ENCODE results near the gene SIPA1L2. TPM values are rescaled to one million over a fixed set of nuclear protein-coding genes. Genes with fewer than 3 reads are reported as not detected.

Gene SIPA1L2
- total RNA-seq, 1 experiment from 2014 or later = 3.4 TPM

DNA sequence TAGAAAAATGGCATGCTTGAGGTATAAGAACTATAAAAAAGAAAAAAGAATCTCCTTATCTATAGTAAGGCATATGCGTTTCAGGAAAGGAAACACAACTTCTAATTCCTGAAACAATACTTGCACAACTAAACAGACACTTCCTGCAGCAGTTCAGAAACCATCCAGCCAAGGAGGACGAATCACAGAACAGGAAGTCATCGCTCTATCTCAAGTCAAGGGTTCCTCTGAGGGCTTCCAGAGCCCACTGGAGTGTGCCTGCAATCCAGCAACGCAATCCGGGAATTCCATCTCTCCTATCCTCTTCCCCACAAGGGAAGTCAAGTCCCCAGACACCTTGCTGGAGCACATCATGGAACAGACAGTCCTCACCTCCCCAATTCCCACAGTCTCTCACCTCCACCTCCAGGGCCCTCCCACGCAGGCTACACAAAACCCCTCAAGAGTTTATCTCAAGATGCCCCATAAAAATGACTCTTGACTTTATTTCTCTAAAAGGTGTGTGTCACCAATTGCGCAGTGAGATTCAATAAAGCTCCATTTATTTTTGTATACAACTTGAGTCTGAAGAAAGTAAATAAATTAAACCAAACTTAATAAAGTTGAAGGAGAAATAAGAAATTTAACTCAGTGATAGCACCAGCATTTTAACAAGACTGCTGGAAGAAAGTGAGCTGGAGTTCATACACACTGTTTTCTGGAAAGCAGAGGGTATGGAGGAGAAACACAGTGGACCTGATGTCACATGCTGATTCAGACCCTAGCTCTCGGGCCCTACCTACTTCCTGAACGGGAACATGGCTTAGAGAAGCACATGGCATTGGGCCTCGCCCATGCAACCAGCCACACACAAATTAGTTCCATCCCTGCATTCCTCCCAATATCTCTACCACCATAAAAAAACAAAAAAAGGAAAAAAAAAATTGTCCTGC is 39.9 kb downstream of the SIPA1L2 start:
- Histone ChIP-seq H3K36me3 (ENCODE audit: insufficient read depth, low read length, poor library complexity, severe bottlenecking) (no peaks in the 10 kb centered on the region), H3K4me1 (ENCODE audit: insufficient read depth, low read length, poor library complexity, severe bottlenecking) (peaks cover 10% of the 10 kb centered on the region), H3K4me3 (ENCODE audit: low read depth, low read length, poor library complexity, severe bottlenecking) (no peak overlapping the region), H3K9me3 (ENCODE audit: low read depth, low read length, poor library complexity, severe bottlenecking) (no peaks in the 10 kb centered on the region), H3K27ac (ENCODE audit: low read depth, low read length, poor library complexity, severe bottlenecking) (no peak overlapping the region), H3K27me3 (replicated peaks; ENCODE audit: insufficient read depth, low read depth, low read length, poor library complexity) (no peaks in the 10 kb centered on the region)
- no peak for DNase-seq (ENCODE audit: low spot score)
- CTCF ChIA-PET = no interaction called here
- no TSS peak for BruUV-seq (replicated peaks)
- intact Hi-C loops (cut with micrococcal nuclease; ENCODE audit: unreplicated experiment) = no loop called here
- no peak for TF ChIP-seq EZH2 (IDR thresholded peaks at IDR 0.05; ENCODE audit: borderline replicate concordance, low read depth, low read length, poor library complexity, severe bottlenecking)
- TF ChIP-seq, protein P1, sequence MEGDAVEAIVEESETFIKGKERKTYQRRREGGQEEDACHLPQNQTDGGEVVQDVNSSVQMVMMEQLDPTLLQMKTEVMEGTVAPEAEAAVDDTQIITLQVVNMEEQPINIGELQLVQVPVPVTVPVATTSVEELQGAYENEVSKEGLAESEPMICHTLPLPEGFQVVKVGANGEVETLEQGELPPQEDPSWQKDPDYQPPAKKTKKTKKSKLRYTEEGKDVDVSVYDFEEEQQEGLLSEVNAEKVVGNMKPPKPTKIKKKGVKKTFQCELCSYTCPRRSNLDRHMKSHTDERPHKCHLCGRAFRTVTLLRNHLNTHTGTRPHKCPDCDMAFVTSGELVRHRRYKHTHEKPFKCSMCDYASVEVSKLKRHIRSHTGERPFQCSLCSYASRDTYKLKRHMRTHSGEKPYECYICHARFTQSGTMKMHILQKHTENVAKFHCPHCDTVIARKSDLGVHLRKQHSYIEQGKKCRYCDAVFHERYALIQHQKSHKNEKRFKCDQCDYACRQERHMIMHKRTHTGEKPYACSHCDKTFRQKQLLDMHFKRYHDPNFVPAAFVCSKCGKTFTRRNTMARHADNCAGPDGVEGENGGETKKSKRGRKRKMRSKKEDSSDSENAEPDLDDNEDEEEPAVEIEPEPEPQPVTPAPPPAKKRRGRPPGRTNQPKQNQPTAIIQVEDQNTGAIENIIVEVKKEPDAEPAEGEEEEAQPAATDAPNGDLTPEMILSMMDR (conservative IDR thresholded peaks at IDR 0.05; ENCODE audit: low read depth, low read length) = no peak
- POLR2A ChIA-PET (ENCODE audit: low non-redundant PET) = no interaction called here

DNA sequence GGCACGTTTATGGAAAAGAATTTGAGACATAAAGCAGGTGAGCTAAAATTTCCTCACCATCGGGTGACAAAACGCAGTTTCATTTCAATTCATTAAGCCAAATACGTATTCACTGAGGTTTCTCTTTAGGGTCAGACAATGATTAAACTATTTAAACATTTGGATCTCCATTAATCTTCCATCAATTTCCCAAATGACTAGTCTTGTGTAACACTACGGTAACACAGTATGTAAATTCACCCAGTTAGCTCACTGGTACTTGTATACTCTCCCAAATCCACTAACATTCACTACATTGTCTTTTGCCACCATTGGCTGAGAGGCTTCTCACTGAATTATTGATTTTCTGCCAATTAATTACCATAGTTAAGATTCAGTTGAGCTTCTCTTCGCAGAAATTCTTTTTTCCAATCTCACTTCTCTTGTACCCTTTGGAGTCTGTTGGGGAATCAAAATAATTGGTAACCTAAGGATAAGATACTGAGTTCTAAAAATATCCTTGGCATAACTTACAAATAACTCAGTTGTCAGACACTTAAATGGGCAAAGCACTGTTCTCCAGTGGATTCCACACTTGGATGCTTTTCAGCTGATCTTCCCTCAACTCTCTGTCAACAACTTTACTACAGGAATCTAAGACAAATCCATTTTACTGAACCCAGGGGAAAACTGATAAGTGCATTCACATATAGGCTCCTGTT is 40.7 kb downstream of the SIPA1L2 start:
- Histone ChIP-seq H3K27me3 (replicated peaks; ENCODE audit: insufficient read depth, low read depth, low read length, poor library complexity) (no peaks in the 10 kb centered on the region), H3K27ac (ENCODE audit: low read depth, low read length, poor library complexity, severe bottlenecking) (no peak overlapping the region), H3K9me3 (ENCODE audit: low read depth, low read length, poor library complexity, severe bottlenecking) (no peaks in the 10 kb centered on the region), H3K4me3 (ENCODE audit: low read depth, low read length, poor library complexity, severe bottlenecking) (no peak overlapping the region), H3K36me3 (ENCODE audit: insufficient read depth, low read length, poor library complexity, severe bottlenecking) (no peaks in the 10 kb centered on the region), H3K4me1 (ENCODE audit: insufficient read depth, low read length, poor library complexity, severe bottlenecking) (peaks cover 10% of the 10 kb centered on the region)
- no TSS peak for BruUV-seq (replicated peaks)
- ChIA-PET CTCF (no interaction called here), POLR2A (ENCODE audit: low non-redundant PET) (no interaction called here)
- TF ChIP-seq, protein P1 (conservative IDR thresholded peaks at IDR 0.05; ENCODE audit: low read depth, low read length) = no peak
- no peak for TF ChIP-seq EZH2 (IDR thresholded peaks at IDR 0.05; ENCODE audit: borderline replicate concordance, low read depth, low read length, poor library complexity, severe bottlenecking)
- intact Hi-C loops (cut with micrococcal nuclease; ENCODE audit: unreplicated experiment) = no loop called here
- DNase-seq (ENCODE audit: low spot score) = no peak

DNA sequence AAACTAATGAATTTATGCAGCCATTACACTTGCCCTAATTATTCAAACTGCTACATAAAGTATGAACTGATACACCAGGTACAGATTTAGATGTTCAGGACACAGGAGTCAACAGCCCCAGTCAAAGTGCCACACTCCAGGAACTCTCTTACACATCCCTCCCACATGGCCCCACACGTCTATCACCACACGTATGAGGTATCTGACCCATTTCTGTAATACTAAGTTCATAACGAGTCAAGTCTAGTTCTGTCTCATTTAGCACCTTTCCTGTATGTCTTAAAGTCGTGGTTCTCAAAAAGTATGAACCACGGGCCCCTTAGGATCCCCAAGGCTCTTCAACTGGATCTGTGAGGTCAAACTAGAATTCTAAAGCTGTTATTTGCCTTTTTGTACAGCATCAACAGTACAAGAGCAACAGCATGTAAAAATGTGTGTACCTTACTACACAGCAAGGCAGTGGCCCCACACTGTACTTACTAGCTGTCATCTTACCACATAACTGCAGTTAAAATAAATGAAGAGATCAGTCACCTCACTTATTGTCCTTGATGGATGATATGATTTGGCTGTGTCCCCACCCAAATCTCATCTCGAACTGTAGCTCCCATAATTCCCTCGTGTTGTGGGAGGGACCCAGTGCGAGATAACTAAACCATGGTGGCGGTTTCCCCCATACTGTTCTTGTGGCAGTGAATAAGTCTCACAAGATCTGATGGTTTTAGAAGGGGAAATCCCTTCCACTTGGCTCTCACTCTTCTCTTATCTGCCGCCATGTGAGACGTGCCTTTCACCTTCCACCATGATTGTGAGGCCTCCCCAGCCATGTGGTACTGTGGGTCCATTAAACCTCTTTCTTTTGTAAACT is 42.6 kb downstream of the SIPA1L2 start:
- H3K36me3 ChIP-seq (ENCODE audit: insufficient read depth, low read length, poor library complexity, severe bottlenecking) = no peaks in the 10 kb centered on the region
- TF ChIP-seq, protein P1 (conservative IDR thresholded peaks at IDR 0.05; ENCODE audit: low read depth, low read length) = no peak
- no peak for TF ChIP-seq EZH2 (IDR thresholded peaks at IDR 0.05; ENCODE audit: borderline replicate concordance, low read depth, low read length, poor library complexity, severe bottlenecking)
- H3K4me1 ChIP-seq (ENCODE audit: insufficient read depth, low read length, poor library complexity, severe bottlenecking) = peaks cover 10% of the 10 kb centered on the region
- ChIA-PET POLR2A (ENCODE audit: low non-redundant PET) (no interaction called here), CTCF (no interaction called here)
- H3K27ac ChIP-seq (ENCODE audit: low read depth, low read length, poor library complexity, severe bottlenecking) = no peak overlapping the region
- no peak for DNase-seq (ENCODE audit: low spot score)
- no TSS peak for BruUV-seq (replicated peaks)
- H3K9me3 ChIP-seq (ENCODE audit: low read depth, low read length, poor library complexity, severe bottlenecking) = no peaks in the 10 kb centered on the region
- no peaks in the 10 kb centered on the region for H3K27me3 ChIP-seq (replicated peaks; ENCODE audit: insufficient read depth, low read depth, low read length, poor library complexity)
- no peak overlapping the region for H3K4me3 ChIP-seq (ENCODE audit: low read depth, low read length, poor library complexity, severe bottlenecking)
- intact Hi-C loops (cut with micrococcal nuclease; ENCODE audit: unreplicated experiment) = no loop called here

All from A673 (cell line).